ENCODE results near the gene GSS. TPM values are rescaled to one million over a fixed set of nuclear protein-coding genes. Genes with fewer than 3 reads are reported as not detected.

The GSS gene
- total RNA-seq, 1 donor from 2014 or later, result 64.8 TPM

DNA sequence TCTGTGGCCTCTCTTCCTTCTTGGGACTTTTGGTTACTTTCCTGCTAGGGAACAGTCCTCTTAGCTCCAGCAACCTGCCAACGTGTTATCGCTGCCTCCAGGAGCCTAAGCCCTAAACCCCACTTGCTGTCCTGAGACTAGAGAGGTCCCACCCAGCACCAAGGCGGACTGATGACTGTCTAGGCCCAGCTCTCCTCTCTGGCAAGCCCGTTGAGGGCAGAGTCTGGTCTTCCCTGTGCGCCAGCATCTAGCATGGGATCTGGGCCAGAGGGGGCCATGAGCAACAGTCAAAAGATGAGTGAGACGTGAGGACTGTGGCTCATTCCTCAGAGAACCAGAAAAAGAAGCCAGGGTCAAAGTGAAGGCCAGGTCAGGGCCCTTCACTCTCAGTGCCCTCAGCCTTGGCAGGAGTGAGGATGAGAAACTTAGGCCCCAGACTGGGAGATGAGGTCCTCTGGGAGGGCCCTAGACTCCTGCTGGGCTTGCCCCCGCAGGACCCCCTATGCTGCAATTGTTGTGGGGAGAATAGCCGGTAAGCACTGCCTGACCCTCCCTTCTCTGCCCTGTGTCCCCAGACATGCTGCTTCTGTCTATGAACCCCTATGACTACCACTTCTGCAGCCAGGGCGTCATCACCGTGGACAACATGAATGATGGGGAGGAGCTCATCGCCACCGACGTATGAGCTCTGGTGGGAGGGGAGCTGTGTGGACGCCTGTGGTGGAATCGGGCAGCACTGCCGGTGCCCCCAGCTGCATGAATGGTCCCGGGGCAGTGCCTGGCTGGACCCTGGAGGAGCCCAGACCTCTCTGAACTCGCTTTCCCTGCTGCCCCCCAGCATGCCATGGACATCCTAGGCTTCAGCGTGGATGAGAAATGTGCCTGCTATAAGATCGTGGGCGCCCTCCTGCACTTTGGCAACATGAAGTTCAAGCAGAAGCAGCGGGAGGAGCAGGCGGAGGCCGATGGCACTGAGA, 31.0 kb upstream of the GSS start:
- Histone ChIP-seq H3K4me3 (ENCODE audit: low read depth, low read length) (no peak overlapping the region), H3K27me3 (ENCODE audit: control insufficient read depth, insufficient read depth, low read length) (peaks cover 34% of the 10 kb centered on the region)
- TF ChIP-seq, protein P1, sequence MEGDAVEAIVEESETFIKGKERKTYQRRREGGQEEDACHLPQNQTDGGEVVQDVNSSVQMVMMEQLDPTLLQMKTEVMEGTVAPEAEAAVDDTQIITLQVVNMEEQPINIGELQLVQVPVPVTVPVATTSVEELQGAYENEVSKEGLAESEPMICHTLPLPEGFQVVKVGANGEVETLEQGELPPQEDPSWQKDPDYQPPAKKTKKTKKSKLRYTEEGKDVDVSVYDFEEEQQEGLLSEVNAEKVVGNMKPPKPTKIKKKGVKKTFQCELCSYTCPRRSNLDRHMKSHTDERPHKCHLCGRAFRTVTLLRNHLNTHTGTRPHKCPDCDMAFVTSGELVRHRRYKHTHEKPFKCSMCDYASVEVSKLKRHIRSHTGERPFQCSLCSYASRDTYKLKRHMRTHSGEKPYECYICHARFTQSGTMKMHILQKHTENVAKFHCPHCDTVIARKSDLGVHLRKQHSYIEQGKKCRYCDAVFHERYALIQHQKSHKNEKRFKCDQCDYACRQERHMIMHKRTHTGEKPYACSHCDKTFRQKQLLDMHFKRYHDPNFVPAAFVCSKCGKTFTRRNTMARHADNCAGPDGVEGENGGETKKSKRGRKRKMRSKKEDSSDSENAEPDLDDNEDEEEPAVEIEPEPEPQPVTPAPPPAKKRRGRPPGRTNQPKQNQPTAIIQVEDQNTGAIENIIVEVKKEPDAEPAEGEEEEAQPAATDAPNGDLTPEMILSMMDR (IDR thresholded peaks at IDR 0.05; ENCODE audit: insufficient read depth, low read length, poor library complexity, severe bottlenecking), result no peak

DNA sequence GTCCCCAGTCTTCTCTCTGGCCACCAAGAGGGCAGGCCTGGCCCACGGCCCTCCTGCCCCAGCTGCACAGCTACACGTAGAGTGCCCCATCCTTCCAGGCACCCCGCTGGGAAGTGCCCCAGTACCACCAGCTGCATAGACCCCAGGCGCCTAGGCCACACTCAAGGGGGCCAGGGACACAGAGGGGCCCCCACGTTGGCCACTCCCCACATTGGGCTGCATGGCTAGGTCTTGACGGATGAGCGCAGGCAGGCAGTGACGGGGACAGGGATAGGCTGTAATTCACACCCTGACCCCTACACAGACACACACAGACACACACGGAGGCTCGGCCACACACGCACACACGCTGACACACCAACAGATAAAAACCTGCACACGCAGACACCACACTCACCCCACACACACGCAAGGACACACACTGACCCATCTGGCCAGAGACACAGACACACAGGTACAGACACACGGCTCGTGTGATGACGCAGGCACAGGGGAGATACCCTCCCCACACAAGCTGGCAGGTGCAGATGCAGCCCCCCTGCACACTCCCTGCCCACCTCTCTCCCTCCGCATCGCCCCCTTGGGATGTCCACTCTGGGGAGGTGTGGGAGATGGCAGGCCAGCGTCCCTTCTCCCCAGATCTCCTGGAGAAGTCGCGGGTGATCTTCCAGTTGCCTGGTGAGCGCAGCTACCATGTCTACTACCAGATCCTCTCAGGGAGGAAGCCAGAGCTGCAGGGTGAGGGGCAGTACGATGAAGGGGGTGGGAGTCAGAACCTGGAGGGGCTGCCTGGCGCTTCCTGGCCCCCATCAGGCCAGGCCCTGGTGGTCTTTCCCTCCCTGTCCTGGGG, 30.1 kb upstream of the GSS start:
- Histone ChIP-seq H3K36me3 (ENCODE audit: control insufficient read depth, insufficient read depth, low read length) (no peaks in the 10 kb centered on the region), H3K27me3 (ENCODE audit: control insufficient read depth, insufficient read depth, low read length) (peaks cover 34% of the 10 kb centered on the region), H3K4me3 (ENCODE audit: low read depth, low read length) (no peak overlapping the region)
- TF ChIP-seq, protein P1 (IDR thresholded peaks at IDR 0.05; ENCODE audit: insufficient read depth, low read length, poor library complexity, severe bottlenecking), result no peak
- DNase-seq (ENCODE audit: low read depth), result no peak

More for the DNA sequence above, 31.0 kb upstream of the GSS start:
- DNase-seq (ENCODE audit: low read depth), result no peak
- no peaks in the 10 kb centered on the region for H3K36me3 ChIP-seq (ENCODE audit: control insufficient read depth, insufficient read depth, low read length)

DNA sequence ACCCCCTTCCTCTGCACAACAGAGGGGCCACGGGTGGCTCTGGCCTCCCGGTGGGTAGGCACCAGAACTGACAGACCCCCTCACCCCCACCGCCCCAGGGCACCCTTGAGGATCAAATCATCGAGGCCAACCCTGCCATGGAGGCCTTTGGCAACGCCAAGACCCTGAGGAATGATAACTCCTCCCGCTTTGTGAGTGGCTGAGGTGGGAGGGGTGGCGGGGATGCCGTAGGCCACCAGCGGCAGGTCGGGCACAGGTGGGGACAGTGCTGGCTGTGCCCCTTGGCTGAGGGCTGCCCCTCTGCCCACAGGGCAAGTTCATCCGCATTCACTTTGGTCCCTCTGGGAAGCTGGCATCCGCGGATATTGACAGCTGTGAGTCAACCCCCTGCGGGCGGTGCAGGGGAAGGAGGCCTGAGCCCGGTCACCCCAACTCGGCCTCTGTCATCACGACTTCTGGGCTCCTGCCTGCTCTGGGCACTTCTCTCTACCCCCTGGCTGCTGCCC, 29.2 kb upstream of the GSS start:
- no peak for DNase-seq (ENCODE audit: low read depth)
- Histone ChIP-seq H3K4me3 (ENCODE audit: low read depth, low read length) (no peak overlapping the region), H3K27me3 (ENCODE audit: control insufficient read depth, insufficient read depth, low read length) (peaks cover 34% of the 10 kb centered on the region), H3K36me3 (ENCODE audit: control insufficient read depth, insufficient read depth, low read length) (no peaks in the 10 kb centered on the region)
- TF ChIP-seq, protein P1 (IDR thresholded peaks at IDR 0.05; ENCODE audit: insufficient read depth, low read length, poor library complexity, severe bottlenecking), result no peak

DNA sequence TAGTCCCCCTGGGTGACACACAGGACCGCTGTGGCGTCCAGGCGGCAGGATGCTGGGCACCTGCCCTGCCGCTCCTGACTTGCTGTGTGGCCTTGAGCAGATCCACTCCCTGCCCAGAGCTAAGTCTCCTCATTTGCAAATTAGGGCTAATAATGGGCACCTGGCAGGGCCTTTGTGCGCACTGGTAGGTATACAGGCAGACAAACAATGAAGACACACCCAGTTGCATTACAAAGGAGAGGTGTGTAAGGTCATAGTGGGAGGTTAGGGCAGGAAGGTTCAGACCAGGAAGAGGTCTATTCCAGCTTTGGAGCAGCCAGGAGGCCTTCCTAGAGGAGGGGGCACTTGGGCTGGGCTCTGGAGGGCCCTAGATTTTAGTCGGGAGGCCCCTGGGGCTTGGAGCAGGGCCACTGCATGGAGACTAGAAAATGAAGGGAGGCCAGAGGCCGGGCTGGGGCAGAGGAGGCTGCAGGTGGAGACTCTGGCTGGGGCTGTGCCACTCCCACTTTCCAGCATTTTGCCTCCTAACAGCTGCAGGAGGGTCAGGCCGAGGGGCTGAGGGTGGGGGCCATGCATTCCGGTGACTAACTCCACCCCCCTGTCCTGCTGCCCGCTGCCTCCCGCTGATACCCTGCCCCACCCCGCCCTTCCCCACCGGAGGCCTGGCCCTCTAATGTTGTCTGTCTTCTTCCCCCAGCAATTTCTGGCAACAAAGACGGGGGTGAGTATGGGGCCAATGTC, 28.6 kb upstream of the GSS start:
- H3K27me3 ChIP-seq (ENCODE audit: control insufficient read depth, insufficient read depth, low read length), result peaks cover 34% of the 10 kb centered on the region
- TF ChIP-seq, protein P1 (IDR thresholded peaks at IDR 0.05; ENCODE audit: insufficient read depth, low read length, poor library complexity, severe bottlenecking), result no peak
- H3K36me3 ChIP-seq (ENCODE audit: control insufficient read depth, insufficient read depth, low read length), result no peaks in the 10 kb centered on the region
- H3K4me3 ChIP-seq (ENCODE audit: low read depth, low read length), result no peak overlapping the region
- no peak for DNase-seq (ENCODE audit: low read depth)

DNA sequence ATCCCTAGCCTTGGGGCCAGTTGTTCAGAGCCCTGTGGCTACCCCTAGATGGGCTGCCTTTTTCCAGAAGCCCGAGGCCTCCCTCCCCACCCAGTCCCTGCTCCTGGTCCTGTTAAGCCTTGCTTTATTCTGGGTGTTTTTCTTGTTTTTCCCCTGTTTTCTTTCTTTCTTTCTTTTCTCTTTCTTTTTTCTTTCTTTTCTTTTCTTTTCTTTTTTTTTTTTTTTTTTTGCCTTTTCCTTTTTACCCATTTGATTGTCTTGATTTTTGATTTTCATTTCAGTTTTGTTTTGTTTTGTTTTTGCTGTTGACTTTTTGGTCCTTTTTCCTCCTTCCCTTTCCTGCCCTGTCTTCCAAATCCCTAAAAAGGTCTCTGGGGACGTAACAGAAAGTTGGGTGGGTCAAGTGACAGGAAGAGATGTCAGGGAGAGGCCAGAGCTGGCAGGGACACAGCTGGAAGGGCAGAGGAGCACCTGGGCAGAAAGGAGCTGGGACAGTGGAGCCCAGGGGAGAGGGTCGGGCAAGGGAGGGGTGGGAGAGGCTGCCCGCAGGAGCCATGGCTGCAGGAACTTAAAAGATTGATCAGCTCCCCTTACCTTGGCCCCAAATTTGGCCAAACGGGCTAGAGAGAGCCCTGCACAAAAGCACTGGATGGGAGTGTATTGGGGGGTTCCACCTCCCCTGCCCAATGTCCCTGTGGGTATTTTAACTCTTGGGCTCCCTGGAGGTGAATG, 27.6 kb upstream of the GSS start:
- Histone ChIP-seq H3K36me3 (ENCODE audit: control insufficient read depth, insufficient read depth, low read length) (no peaks in the 10 kb centered on the region), H3K27me3 (ENCODE audit: control insufficient read depth, insufficient read depth, low read length) (peaks cover 34% of the 10 kb centered on the region), H3K4me3 (ENCODE audit: low read depth, low read length) (no peak overlapping the region)
- TF ChIP-seq, protein P1 (IDR thresholded peaks at IDR 0.05; ENCODE audit: insufficient read depth, low read length, poor library complexity, severe bottlenecking), result no peak
- DNase-seq (ENCODE audit: low read depth), result no peak
